GM23248 (cell line): ENCODE measurements around the gene RAB17.

Experiments used
- EZH2 ChIP-seq: fragments of 200-600 bp; sonication (generic); IDR thresholded peaks from 2 replicates; pipeline ENCODE4 v1.6.1; 2018; ENCODE audit warnings: antibody characterized with exemption, mild to moderate bottlenecking; ENCODE audit not compliant: insufficient read depth, poor library complexity, severe bottlenecking
- EZH2phosphoT487 ChIP-seq: fragments of 200-600 bp; sonication (generic); IDR thresholded peaks from 2 replicates; pipeline ENCODE4 v1.6.1; 2018; ENCODE audit warnings: antibody characterized with exemption, moderate library complexity, mild to moderate bottlenecking, low read depth; ENCODE audit not compliant: insufficient read depth

DNA sequence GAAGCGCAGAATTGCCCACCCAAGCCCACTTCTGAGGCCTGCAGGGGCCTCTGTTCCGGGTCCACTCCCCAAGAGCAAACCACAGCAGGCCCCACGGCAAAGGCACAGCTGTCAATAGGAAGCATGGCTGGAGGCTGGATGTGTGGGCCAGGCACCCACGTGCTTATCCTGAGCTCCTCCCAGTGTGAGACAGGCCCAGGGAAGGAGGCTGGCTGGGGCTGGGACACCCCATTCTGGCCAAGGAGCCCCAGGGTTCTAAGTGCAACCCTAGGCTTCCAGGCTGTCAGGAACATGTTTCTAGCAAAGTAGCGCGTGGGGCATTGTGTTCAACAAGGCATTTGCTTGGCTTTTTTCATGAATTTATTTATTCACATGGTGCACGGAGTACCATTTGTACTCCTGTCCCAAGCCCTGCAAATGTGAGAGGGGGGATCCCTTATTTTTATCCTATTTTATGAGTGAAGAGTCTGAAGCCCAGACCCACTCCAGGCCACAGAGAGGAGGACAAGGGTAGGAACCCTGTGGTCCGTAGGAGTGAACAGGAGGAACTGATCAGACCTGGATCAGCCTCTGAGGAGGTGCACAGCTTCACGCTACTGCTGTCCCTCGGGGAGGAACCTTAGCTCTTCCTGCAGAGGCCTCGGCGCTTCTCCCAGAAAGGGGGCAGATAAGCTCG, 6.1 kb upstream of the RAB17 start:
- TF ChIP-seq EZH2phosphoT487 (no peak), EZH2 (no peak)
